Activated naive CD4-positive, alpha-beta T cell treated with anti-CD3 and anti-CD28 coated beads for 36 hours (primary cell): ENCODE measurements around the gene CACNA1C. TPM values are rescaled to one million over a fixed set of nuclear protein-coding genes. Genes with fewer than 3 reads are reported as not detected.

ENCODE experiments used
- CTCF ChIA-PET: fragments of 350-600 bp; sonication (Branson Sonifier 250); formaldehyde crosslinking; loops from one replicate; lab custom pipeline; 2021; ENCODE audit warnings: antibody characterized with exemption; lab: Charles Lee
- DNase-seq: peaks from one replicate; pipeline ENCODE4 v3.0.0-alpha.2; 2020
- H3K27ac Mint-ChIP-seq: one replicate; pipeline ENCODE4 v1.8.0; 2021; ENCODE audit warnings: mild to moderate bottlenecking, mixed read lengths
- H3K27me3 Mint-ChIP-seq: one replicate; pipeline ENCODE4 v1.8.0; 2021; ENCODE audit warnings: low read depth, mixed read lengths
- H3K36me3 Mint-ChIP-seq: one replicate; pipeline ENCODE4 v1.8.0; 2021; ENCODE audit warnings: low read depth, mixed read lengths
- H3K4me1 Mint-ChIP-seq: one replicate; pipeline ENCODE4 v1.8.0; 2021; ENCODE audit warnings: low read depth, mixed read lengths
- H3K4me3 Mint-ChIP-seq: one replicate; pipeline ENCODE4 v1.8.0; 2021; ENCODE audit warnings: mild to moderate bottlenecking, moderate library complexity, mixed read lengths
- H3K9me3 Mint-ChIP-seq: one replicate; pipeline ENCODE4 v1.8.0; 2021; ENCODE audit warnings: mixed read lengths
- intact Hi-C: fragments of 100-400 bp; cut with micrococcal nuclease; formaldehyde crosslinking; loops from one replicate; pipeline ENCODE4 v1.15.1; 2023
- total RNA-seq, 2 experiments: library from RNA; stranded (reverse); gene quantifications; one replicate each; pipeline ENCODE4 v1.2.3, GENCODE V29; 2021

The CACNA1C gene
- total RNA-seq, 2 experiments from 2014 or later, result 0.02 to 0.12 TPM

- H3K27me3 Mint-ChIP-seq, result peaks cover 4% of the 10 kb centered on the region
Observed at GRCh38 chr12:2439332-2440100, 386.7 kb downstream of the CACNA1C start.

DNA sequence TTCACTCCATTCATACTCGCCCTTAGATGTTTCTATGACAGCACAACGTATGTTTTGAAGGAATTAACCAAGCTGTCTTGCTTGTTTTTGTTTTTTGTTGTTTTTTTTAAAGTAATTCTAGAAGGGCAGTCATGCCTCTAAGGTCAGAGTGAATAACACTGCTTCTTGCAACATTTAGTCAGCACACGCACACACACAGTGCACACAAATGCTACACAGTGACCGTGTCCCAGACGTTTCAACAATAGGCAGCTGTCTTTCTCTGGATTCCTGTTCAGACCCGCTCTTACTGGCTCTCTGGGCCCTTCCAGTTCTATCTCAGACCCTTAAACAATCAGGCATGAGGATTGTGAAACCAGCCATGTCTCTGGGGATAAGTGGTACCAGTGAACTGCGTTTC, 391.0 kb downstream of the CACNA1C start:
- Mint-ChIP-seq H3K27ac (no peak overlapping the region), H3K9me3 (no peaks in the 10 kb centered on the region), H3K4me1 (no peaks in the 10 kb centered on the region), H3K36me3 (no peaks in the 10 kb centered on the region), H3K4me3 (no peak overlapping the region), H3K27me3 (peaks cover 8% of the 10 kb centered on the region)
- CTCF ChIA-PET, result no interaction called here
- no peak for DNase-seq
- intact Hi-C loops, result no loop called here

More at GRCh38 chr12:2439332-2440100, 386.7 kb downstream of the CACNA1C start:
- DNase-seq, result no peak
- peaks cover 2% of the 10 kb centered on the region for H3K9me3 Mint-ChIP-seq
- H3K36me3 Mint-ChIP-seq, result no peaks in the 10 kb centered on the region
- intact Hi-C loops, result no loop called here
- no peaks in the 10 kb centered on the region for H3K4me1 Mint-ChIP-seq
- H3K27ac Mint-ChIP-seq, result no peak overlapping the region
- no peak overlapping the region for H3K4me3 Mint-ChIP-seq
- CTCF ChIA-PET, result no interaction called here

DNA sequence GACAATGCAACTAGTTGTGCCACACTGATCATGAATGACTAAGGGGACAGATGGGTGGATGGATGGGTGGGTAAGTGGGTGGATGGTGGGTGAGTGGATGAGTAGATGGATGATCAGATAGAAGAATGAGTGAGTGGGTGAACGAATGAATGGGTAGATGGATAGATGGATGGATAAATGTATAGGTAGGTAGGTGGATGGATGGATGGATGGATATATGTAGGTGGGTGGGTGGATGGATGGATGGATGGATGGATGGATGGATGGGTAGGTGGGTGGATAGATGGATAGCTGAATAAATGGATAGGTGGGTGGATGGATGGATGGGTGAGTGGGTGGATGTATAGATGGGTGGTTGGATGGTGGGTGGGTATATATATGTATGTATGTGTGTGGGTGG, 393.2 kb downstream of the CACNA1C start:
- no peaks in the 10 kb centered on the region for H3K9me3 Mint-ChIP-seq
- no peak overlapping the region for H3K4me3 Mint-ChIP-seq
- H3K27ac Mint-ChIP-seq, result no peak overlapping the region
- no peak for DNase-seq
- H3K36me3 Mint-ChIP-seq, result no peaks in the 10 kb centered on the region
- peaks cover 8% of the 10 kb centered on the region for H3K27me3 Mint-ChIP-seq
- intact Hi-C loops, result no loop called here
- CTCF ChIA-PET, result no interaction called here
- H3K4me1 Mint-ChIP-seq, result no peaks in the 10 kb centered on the region

DNA sequence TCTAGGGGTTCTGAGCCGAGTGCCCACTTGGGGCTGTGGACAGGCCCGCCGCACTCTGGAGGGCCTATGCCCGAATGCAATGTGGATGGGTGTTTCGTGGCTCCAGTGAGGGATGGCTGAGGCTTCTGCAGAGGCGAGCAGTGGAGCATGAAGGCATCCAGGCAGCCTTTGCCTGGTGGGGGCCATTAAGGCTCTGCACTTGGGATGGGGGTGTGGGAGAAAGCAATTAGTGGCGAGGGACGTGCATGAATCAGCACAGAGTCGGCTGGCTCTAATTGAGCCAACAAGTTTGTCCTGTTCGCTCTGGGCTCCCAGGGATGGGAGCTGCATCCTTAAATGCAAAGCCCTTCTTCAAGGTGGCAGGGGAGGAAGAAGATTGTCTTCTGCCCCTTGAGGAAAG, 395.1 kb downstream of the CACNA1C start:
- CTCF ChIA-PET, result interaction anchor here (0.9 kb wide), 1 partner anchor 65 kb away, joined by 3 read pairs; no protein-coding TSS in a partner anchor
- H3K4me1 Mint-ChIP-seq, result no peaks in the 10 kb centered on the region
- no peak for DNase-seq
- intact Hi-C loops, result no loop called here
- H3K9me3 Mint-ChIP-seq, result no peaks in the 10 kb centered on the region
- H3K27me3 Mint-ChIP-seq, result peaks cover 5% of the 10 kb centered on the region
- no peak overlapping the region for H3K27ac Mint-ChIP-seq
- no peak overlapping the region for H3K4me3 Mint-ChIP-seq
- H3K36me3 Mint-ChIP-seq, result no peaks in the 10 kb centered on the region

DNA sequence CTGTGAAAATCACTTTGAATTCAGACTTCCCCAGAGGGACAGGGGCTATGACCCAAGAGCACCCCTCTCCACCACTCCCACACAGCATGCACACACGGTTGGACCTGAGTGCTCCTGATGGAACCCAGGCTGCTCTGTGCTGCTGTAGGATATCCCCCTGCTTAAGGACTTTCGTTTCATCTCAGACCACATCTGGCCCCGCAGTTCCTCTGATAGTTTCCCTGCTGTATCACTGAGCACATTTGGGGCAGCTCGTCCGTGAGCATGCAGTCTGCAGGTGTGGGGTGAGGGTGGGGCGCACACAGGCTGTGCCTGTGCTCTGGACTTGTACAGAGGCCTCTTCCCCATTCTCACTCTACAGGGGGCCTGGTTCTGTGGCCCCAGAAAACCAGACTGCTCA, 396.8 kb downstream of the CACNA1C start:
- CTCF ChIA-PET, result no interaction called here
- intact Hi-C loops, result no loop called here
- H3K4me3 Mint-ChIP-seq, result no peak overlapping the region
- DNase-seq, result no peak
- H3K4me1 Mint-ChIP-seq, result no peaks in the 10 kb centered on the region
- no peaks in the 10 kb centered on the region for H3K36me3 Mint-ChIP-seq
- peaks cover 5% of the 10 kb centered on the region for H3K27me3 Mint-ChIP-seq
- H3K9me3 Mint-ChIP-seq, result no peaks in the 10 kb centered on the region
- no peak overlapping the region for H3K27ac Mint-ChIP-seq

- H3K27me3 Mint-ChIP-seq, result no peaks in the 10 kb centered on the region
- no peaks in the 10 kb centered on the region for H3K36me3 Mint-ChIP-seq
- no peaks in the 10 kb centered on the region for H3K9me3 Mint-ChIP-seq
- CTCF ChIA-PET, result no interaction called here
- no peaks in the 10 kb centered on the region for H3K4me1 Mint-ChIP-seq
- intact Hi-C loops, result no loop called here
- no peak overlapping the region for H3K27ac Mint-ChIP-seq
- no peak for DNase-seq
- H3K4me3 Mint-ChIP-seq, result no peak overlapping the region
Observed at GRCh38 chr12:2450553-2450952, 397.8 kb downstream of the CACNA1C start.

- Mint-ChIP-seq H3K9me3 (no peaks in the 10 kb centered on the region), H3K27me3 (no peaks in the 10 kb centered on the region), H3K27ac (no peak overlapping the region), H3K4me3 (no peak overlapping the region), H3K36me3 (no peaks in the 10 kb centered on the region), H3K4me1 (no peaks in the 10 kb centered on the region)
- DNase-seq, result no peak
- CTCF ChIA-PET, result no interaction called here
- intact Hi-C loops, result no loop called here
Observed at GRCh38 chr12:2451025-2451424, 398.2 kb downstream of the CACNA1C start.

DNA sequence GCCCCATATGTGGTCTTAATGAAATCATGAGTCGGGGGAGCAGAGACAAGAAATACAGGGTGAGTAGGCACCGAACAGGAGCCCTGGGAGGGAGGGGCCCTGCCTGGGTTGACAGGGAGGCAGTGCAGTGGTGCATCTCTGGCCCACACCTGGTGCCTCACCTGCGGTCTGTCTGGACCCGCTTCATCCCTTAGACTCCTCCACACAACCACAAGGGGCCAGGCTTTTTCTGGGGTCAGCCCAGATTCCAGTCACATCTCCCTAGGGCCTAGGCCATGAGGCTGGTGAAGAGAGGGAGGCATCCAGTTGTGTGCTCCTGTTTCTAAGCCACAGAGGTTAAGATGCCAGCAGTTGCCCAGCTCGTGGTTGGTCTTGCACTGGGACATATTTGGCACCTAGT, 398.7 kb downstream of the CACNA1C start:
- no peak for DNase-seq

DNA sequence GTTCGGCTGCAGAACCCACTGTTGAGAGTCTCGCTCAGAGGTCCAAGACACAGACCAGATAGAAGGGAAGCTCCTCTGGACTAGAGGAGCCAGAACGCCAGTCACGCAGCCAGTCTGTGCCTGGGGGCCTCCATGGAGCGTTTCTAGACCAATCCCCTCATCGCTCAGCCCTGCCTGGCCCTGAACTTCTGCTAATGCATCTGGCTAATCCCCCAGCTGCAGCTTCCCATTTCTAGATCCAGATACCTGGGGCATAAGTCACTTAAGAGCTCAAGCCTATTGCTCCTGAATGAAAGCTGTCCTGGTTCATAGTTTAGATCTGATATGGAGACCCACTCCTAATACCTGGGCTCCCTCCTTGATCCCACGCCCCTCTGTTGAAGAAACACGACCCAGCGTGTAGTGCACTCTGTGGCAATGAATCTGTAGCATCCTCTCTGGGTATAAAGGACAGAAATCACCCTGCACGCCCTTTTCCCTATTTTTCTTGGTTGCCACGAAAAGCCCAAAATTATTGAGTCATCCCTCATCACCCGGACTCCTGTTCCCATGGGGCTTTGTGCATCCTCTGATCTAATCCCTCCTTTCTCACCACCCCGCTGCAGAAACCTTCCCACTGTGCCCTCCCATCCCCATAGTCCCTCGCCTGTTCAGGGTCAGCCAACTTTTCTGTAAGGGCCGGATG, 400.4 kb downstream of the CACNA1C start:
- CTCF ChIA-PET, result no interaction called here
- DNase-seq, result no peak
- Mint-ChIP-seq H3K4me1 (no peaks in the 10 kb centered on the region), H3K4me3 (no peak overlapping the region), H3K27me3 (no peaks in the 10 kb centered on the region), H3K36me3 (no peaks in the 10 kb centered on the region), H3K27ac (no peak overlapping the region), H3K9me3 (no peaks in the 10 kb centered on the region)
- intact Hi-C loops, result no loop called here

More for the DNA sequence above, 398.7 kb downstream of the CACNA1C start:
- Mint-ChIP-seq H3K36me3 (no peaks in the 10 kb centered on the region), H3K4me3 (no peak overlapping the region), H3K4me1 (no peaks in the 10 kb centered on the region), H3K27ac (no peak overlapping the region), H3K9me3 (no peaks in the 10 kb centered on the region), H3K27me3 (no peaks in the 10 kb centered on the region)
- intact Hi-C loops, result no loop called here
- CTCF ChIA-PET, result no interaction called here

DNA sequence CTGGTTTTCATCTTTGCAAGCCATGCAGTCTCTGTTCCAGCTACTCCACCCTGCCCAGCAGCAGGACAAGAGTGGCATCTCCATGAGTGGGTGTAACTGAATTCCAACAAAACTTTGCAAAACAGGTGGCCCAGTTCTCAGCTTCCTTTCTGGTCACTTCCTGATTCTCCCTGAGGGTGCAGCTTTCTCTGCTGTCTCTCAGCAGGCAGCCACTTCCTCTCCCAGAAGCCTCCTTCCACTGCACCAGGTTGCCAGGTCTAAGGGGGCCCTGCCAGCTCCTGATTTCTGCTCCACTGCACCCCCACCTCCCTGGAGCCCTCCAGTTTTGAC, 400.9 kb downstream of the CACNA1C start:
- Mint-ChIP-seq H3K27ac (no peak overlapping the region), H3K27me3 (no peaks in the 10 kb centered on the region), H3K4me1 (no peaks in the 10 kb centered on the region), H3K36me3 (no peaks in the 10 kb centered on the region), H3K4me3 (no peak overlapping the region), H3K9me3 (no peaks in the 10 kb centered on the region)
- intact Hi-C loops, result no loop called here
- DNase-seq, result no peak
- CTCF ChIA-PET, result no interaction called here

GRCh38 chr12:2454601-2455177, 401.9 kb downstream of the CACNA1C start:
- Mint-ChIP-seq H3K36me3 (no peaks in the 10 kb centered on the region), H3K9me3 (no peaks in the 10 kb centered on the region), H3K4me3 (no peak overlapping the region), H3K27me3 (no peaks in the 10 kb centered on the region), H3K4me1 (no peaks in the 10 kb centered on the region), H3K27ac (no peak overlapping the region)
- CTCF ChIA-PET, result no interaction called here
- intact Hi-C loops, result no loop called here
- DNase-seq, result no peak

- Mint-ChIP-seq H3K27ac (no peak overlapping the region), H3K36me3 (no peaks in the 10 kb centered on the region), H3K9me3 (no peaks in the 10 kb centered on the region), H3K27me3 (no peaks in the 10 kb centered on the region), H3K4me3 (no peak overlapping the region), H3K4me1 (no peaks in the 10 kb centered on the region)
- intact Hi-C loops, result no loop called here
- DNase-seq, result no peak
- CTCF ChIA-PET, result no interaction called here
Observed at GRCh38 chr12:2455410-2455809, 402.6 kb downstream of the CACNA1C start.
